Suprapubic skin (tissue), 4 donors: ENCODE results near the gene OR10AG1.

Experiments
- CTCF ChIP-seq, 2 donors: fragments of 200-600 bp in 1 of 2; fragments of 450-650 bp in 1 of 2; sonication (generic) in 1 of 2; IDR thresholded peaks; one replicate each; pipeline ENCODE4 v1.5.1; 2016 to 2019; ENCODE audit warnings: antibody characterized with exemption in 2 of 2, mild to moderate bottlenecking in 1 of 2, moderate library complexity in 1 of 2
- EP300 ChIP-seq: sonication (generic); formaldehyde crosslinking; IDR thresholded peaks from one replicate; pipeline ENCODE4 v1.6.1; 2017; ENCODE audit warnings: antibody characterized with exemption
- POLR2A ChIP-seq, 2 donors: fragments of 450-650 bp; IDR thresholded peaks; one replicate each; pipeline ENCODE4 v1.6.1; 2017; ENCODE audit warnings: antibody characterized with exemption in 2 of 2, mild to moderate bottlenecking in 2 of 2, moderate library complexity in 2 of 2
- POLR2AphosphoS5 ChIP-seq, 3 donors: sonication (generic); formaldehyde crosslinking; IDR thresholded peaks; one replicate each; pipeline ENCODE4 v1.6.1; 2017; ENCODE audit warnings: antibody characterized with exemption in 3 of 3

GRCh38 chr11:55942785-55943392 is 26.9 kb downstream of the OR10AG1 start:
- TF ChIP-seq CTCF (IDR thresholded peaks at IDR 0.05) (peak; percentile 8 to 9), POLR2A (IDR thresholded peaks at IDR 0.05) (no peak), POLR2AphosphoS5 (IDR thresholded peaks at IDR 0.05) (no peak), EP300 (no peak)
